Kidney (tissue), 14 donors: ENCODE data around the gene SERF2. TPM values are rescaled to one million over a fixed set of nuclear protein-coding genes. Genes with fewer than 3 reads are reported as not detected.
A peak's percentile ranks its signal among the peaks of the same experiment; 100 is the strongest.

Experiments used
- DNase-seq, 5 donors: peaks; one replicate each; pipeline ENCODE4 v3.0.0-alpha.2; 2013 to 2020
- FAIRE-seq: peaks from 2 replicates; lab custom pipeline; 2012; peaks lifted over from hg19 to GRCh38; lab: Jason Lieb, UNC
- H3K27ac ChIP-seq, 2 donors: one replicate each; pipeline ENCODE4 v1.7.0; 2013; ENCODE audit warnings: low read depth in 2 of 2, low read length in 2 of 2, inconsistent platforms in 1 of 2
- H3K27me3 ChIP-seq: one replicate; pipeline ENCODE4 v1.7.1; 2013; ENCODE audit warnings: low read length, inconsistent platforms; ENCODE audit not compliant: control insufficient read depth, insufficient read depth
- H3K36me3 ChIP-seq, 3 donors: one replicate each; pipeline versions ENCODE4 v1.7.0 to v1.7.1; 2013; ENCODE audit warnings: low read length in 3 of 3, control low read depth in 1 of 3, inconsistent platforms in 1 of 3; ENCODE audit not compliant: insufficient read depth in 3 of 3, control insufficient read depth in 2 of 3
- H3K4me1 ChIP-seq, 3 donors: one replicate each; pipeline versions ENCODE4 v1.7.0 to v1.7.1; 2013; ENCODE audit warnings: low read length in 3 of 3, inconsistent platforms in 1 of 3, low read depth in 1 of 3; ENCODE audit not compliant: control insufficient read depth in 2 of 3, insufficient read depth in 2 of 3
- H3K4me3 ChIP-seq, 3 donors: one replicate each; pipeline versions ENCODE4 v1.7.0 to v1.8.1; 2013; ENCODE audit warnings: low read length in 3 of 3, control low read depth in 1 of 3, inconsistent platforms in 1 of 3
- H3K9ac ChIP-seq, 3 donors: one replicate each; pipeline versions ENCODE4 v1.7.0 to v1.7.1; 2013; ENCODE audit warnings: low read length in 3 of 3, control low read depth in 1 of 3, inconsistent platforms in 1 of 3
- H3K9me3 ChIP-seq, 3 donors: one replicate each; pipeline versions ENCODE4 v1.7.0 to v1.7.1; 2013; ENCODE audit warnings: low read length in 3 of 3, control low read depth in 1 of 3, inconsistent platforms in 1 of 3; ENCODE audit not compliant: control insufficient read depth in 2 of 3, insufficient read depth in 1 of 3
- intact Hi-C: fragments of 100-400 bp; cut with DNase I; formaldehyde crosslinking; loops from one replicate; pipeline ENCODE4 v1.11.1; 2022
- polyA plus RNA-seq: library from polyadenylated mRNA; stranded (reverse); fragments of 350-450 nt; fragmentation: Illumina TruSeq; extraction: RNeasy Lipid Tissue Mini Kit (QIAGEN cat#74804); gene quantifications from one replicate; pipeline ENCODE4 v1.2.3, GENCODE V29; 2014; ENCODE audit warnings: low read depth, low replicate concordance; ENCODE audit not compliant: insufficient read depth
- total RNA-seq: library from RNA; stranded (reverse); fragmentation: NEBNext Ultra II Directional; extraction: Animal tissue kit (Norgen Biotek cat#: 25700); gene quantifications from one replicate; pipeline ENCODE4 v1.2.1, GENCODE V29; 2021
- TF ChIP-seq, protein P1 (sequence below): IDR thresholded peaks from 3 replicates; pipeline ENCODE4 v1.5.1; 2012; ENCODE audit warnings: mild to moderate bottlenecking, moderate library complexity, borderline replicate concordance; ENCODE audit not compliant: insufficient read depth; ENCODE audit errors: extremely low read depth
- donor health status: control.
- donor health status: control.
- donor health status: control.
- donor health status: control.
- donor health status: control.
- donor health status: DM: yes; HTN: yes; CAD: no.
- donor health status: Normal renal cell carcinoma (clear cell type).

SERF2 gene
- total and polyA plus RNA-seq, 2 donors from 2014 or later: 788 to 2,452 TPM

DNA sequence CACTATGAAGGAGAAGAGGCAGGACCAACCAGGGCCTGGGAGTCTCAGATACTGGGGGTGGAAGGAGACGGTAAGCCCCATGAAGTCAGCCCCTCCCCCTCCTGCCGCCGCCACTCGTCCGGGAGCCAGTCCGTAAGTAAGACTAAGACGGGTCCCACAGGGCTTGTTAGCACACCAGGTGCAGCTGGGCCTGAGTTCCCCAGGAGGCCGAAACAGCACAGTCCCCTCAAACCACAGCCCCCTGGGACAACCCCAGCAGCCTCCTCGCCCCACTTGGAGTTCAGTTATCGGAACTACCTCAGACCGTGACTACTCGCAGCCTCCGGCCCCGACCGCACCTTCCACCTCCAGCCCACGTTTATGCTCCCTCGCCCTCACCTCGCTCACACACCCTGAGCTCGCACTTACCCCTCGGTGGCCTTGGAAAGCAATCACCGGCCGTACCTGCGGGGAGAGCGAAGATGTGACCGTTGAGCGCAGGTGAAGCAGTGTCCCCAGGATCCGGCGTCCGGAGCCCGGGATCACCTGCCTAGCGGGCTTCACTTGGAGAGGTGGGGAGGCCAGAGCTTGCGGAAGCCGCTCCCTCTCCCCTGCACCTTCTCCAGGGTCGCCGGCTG is 15.9 kb upstream of the SERF2 start:
- Histone ChIP-seq H3K4me3 (peak overlapping the region; percentile 12 to 88 (median 75)), H3K27me3 (no peaks in the 10 kb centered on the region), H3K27ac (peak overlapping the region; percentile 56 to 63), H3K9ac (peak overlapping the region in 2 of 3 donors; percentile 55 to 79), H3K4me1 (peaks cover 0 to 5% (median 0%) of the 10 kb centered on the region in 3 donors), H3K36me3 (peaks cover 7 to 20% (median 15%) of the 10 kb centered on the region in 3 donors), H3K9me3 (no peaks in the 10 kb centered on the region)
- FAIRE-seq (no peak), DNase-seq (peak; percentile 13 to 79 (median 25))
- TF ChIP-seq, protein P1, sequence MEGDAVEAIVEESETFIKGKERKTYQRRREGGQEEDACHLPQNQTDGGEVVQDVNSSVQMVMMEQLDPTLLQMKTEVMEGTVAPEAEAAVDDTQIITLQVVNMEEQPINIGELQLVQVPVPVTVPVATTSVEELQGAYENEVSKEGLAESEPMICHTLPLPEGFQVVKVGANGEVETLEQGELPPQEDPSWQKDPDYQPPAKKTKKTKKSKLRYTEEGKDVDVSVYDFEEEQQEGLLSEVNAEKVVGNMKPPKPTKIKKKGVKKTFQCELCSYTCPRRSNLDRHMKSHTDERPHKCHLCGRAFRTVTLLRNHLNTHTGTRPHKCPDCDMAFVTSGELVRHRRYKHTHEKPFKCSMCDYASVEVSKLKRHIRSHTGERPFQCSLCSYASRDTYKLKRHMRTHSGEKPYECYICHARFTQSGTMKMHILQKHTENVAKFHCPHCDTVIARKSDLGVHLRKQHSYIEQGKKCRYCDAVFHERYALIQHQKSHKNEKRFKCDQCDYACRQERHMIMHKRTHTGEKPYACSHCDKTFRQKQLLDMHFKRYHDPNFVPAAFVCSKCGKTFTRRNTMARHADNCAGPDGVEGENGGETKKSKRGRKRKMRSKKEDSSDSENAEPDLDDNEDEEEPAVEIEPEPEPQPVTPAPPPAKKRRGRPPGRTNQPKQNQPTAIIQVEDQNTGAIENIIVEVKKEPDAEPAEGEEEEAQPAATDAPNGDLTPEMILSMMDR: no peak
- intact Hi-C loops: no loop called here

DNA sequence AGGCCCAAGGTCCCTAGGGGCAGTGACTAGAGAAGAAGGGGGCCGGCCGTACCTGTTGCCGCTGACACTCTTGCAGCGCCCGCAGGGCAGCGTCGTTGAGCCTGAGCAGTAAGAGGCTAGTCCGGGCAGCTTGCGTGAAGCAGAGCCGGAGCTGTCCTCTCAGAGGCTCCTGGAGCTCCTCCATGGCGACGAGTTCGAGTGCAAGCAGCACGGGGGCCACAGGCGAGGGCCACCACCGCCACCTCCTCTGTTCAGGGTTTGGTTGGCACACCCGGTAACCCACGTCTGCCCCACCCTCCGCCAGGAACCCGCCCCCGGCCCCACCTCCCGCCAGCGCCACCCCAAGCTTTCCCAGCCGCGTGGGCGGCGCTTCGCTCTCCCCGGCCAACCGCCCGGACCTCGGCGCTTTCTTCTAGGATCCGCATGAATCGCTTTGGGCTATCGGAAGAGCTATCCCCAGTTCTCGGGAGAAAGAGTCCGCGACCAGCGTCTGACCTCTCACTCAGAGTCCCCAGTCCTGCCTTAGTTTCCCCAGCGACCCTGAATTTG is 15.3 kb upstream of the SERF2 start, which contains the start of gene ELL3:
TSS of gene ELL3 (minus strand) at position 249 of the 549 bp plus-strand sequence. CDS start at position 184, 65 bp downstream.
- peak within 1 kb of the TSS; percentile 56 to 79 for H3K27ac ChIP-seq
- H3K36me3 ChIP-seq: peaks cover 5 to 14% (median 10%) of the 10 kb centered on the region in 3 donors
- FAIRE-seq: no peak
- H3K4me3 ChIP-seq: peak within 1 kb of the TSS; percentile 74 to 88 (median 75)
- H3K27me3 ChIP-seq: no peaks in the 10 kb centered on the region
- H3K9me3 ChIP-seq: no peaks in the 10 kb centered on the region
- DNase-seq: peak in 4 of 5 donors; percentile 63 to 90 (median 80)
- H3K9ac ChIP-seq: peak within 1 kb of the TSS; percentile 52 to 89 (median 79)
- H3K4me1 ChIP-seq: peaks cover 0 to 5% (median 0%) of the 10 kb centered on the region in 3 donors
- TF ChIP-seq, protein P1: no peak
- intact Hi-C loops: no loop called here

DNA sequence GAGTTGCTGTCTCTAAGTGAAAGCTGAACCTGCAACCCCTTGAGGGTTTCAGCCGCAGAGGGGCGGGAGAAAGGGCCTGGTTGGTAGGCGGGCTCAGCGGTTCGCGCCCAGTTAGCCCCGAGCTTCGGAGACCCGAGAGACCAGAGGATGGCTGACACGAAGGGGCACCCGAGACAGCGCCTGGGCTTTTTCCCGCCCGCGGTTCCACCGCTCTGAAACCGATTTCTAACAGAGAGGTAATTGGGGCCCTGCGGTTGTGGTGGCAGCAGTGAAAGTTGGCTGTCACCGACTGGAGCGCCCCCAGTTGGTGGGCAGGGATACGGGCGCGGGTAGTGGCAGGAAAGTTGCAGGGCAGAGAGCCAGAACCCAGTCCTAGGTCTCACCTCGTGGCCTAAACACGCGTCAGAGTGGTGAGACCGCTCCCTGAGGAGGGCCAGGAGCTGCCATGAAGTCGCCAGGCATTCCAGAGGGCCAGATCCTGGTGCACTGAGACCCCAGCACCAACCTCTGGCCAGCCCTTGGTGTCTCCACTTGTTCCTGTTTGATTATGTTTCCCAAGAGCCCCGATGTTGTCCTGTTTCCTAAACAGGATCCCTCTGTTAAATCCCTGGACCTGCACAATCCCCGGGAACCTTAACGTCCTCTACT is 14.7 kb upstream of the SERF2 start:
- Histone ChIP-seq H3K27ac (peak overlapping the region; percentile 56 to 79), H3K9ac (peak overlapping the region; percentile 52 to 89 (median 79)), H3K9me3 (no peaks in the 10 kb centered on the region), H3K36me3 (peaks cover 5 to 8% (median 5%) of the 10 kb centered on the region in 3 donors), H3K4me3 (peak overlapping the region; percentile 74 to 88 (median 75)), H3K4me1 (peaks cover 0 to 5% (median 0%) of the 10 kb centered on the region in 3 donors), H3K27me3 (no peaks in the 10 kb centered on the region)
- intact Hi-C loops: no loop called here
- FAIRE-seq (no peak), DNase-seq (peak; percentile 75 to 92 (median 82))
- TF ChIP-seq, protein P1: peak; percentile 51
